GM19452 (cell line): Measurements from ENCODE around the gene MCF2L2.

ENCODE experiments used
- ATAC-seq: cut with Tn5 transposase; IDR thresholded peaks from one replicate; pipeline ENCODE4 v1.9.1; 2021; ENCODE audit not compliant: unreplicated experiment

The MCF2L2 gene

DNA sequence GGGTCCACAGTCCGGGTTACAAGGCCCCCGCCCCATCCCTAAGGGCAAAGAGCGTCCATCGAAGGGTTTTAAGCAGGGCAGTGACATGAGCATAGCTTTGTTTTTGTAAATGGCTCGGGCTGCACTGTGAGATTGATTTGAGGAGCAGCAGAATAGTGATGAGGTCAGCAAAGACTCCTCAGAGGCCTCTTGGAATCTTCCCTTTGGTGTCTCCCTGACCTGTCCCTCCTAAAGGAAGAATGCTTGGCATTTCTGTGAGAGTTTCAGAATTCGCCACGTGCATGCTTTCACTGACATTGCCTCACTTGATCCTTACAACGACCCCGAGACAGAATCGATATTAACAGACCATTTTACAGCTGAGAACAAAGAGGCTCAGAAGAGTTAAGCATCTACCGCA is 286.2 kb downstream of the MCF2L2 start:
- ATAC-seq: no peak

DNA sequence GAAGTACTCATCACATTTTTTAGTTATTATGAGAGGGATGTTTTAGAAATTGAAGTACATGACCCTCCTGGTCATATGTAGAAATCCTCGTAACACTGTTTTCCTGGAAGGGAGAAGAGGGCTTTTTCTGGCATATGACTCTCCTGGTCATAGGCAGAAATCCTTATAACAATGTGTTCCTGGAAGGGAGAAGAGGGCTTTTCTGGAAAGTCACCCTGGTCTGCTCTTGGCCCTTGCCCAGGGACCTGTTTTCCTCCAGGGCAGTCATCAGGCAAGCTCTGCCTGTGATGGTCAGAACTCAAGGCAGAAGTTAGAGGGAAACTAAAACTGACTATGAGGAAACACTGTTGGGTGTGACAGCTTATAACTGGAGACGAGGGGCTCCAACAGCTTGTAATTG is 293.6 kb downstream of the MCF2L2 start:
- no peak for ATAC-seq

DNA sequence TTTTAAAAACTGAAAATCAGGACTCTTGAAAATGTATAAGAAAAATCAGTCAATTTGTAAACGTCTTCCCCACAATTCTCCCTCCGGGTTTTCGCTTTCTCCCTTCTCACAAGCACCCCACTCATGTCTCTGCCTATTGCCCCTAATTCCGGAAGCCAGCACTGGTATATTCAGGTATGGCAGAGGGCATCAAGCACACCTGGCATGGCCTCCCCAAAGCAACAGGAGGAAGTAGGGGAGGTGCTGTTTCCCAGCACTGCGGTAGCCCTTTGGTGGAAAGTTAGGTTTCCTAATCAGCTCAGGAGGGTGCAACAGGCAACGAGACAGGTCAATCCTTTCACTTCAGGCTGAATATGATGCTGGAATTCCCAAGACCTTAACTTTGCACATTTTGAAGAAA is 296.0 kb downstream of the MCF2L2 start:
- no peak for ATAC-seq

DNA sequence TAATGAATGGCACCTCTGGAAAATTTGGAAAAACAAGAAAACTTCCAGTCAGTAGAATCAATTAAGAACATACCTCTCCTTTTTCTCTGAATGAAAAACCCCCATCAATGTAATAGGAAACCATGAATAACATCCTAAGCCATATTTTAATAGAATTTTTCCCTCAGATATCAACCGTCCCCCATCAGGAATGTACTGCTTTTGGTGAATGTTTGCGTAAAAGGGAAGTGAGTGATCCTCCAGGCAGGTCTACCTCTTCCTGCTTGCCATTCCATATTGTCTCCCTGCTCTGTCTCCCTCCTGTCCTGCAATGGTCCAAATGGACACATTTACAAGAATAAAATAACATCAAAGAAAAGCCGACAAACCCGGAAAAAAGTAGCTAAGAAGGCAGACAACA is 296.7 kb downstream of the MCF2L2 start:
- no peak for ATAC-seq

DNA sequence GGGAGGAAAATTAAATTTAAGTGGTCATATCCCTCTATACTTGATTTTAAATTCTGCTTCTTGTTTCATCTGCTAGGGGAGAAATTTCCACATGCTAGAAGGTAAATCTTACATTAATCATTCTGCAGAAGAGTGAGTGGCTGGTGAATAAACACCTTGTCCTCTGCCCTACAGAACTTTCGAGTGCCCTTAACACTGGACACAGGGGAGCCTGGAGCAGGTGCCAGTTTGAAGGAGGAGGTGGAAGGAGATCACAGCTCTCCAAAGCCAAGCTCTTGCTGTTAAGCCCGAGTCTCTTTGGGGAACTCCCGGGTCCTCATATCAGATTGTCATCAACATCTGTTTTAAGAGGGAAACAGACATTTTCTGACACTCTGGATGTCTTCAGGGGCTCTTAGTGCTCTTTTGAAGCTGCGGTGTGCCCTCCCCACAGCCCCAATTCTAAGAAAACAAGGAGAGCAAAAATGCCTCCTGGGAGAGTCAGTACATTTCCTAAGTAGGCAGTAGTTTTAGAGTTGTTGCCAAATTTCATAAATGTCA is 297.2 kb downstream of the MCF2L2 start:
- ATAC-seq: no peak

DNA sequence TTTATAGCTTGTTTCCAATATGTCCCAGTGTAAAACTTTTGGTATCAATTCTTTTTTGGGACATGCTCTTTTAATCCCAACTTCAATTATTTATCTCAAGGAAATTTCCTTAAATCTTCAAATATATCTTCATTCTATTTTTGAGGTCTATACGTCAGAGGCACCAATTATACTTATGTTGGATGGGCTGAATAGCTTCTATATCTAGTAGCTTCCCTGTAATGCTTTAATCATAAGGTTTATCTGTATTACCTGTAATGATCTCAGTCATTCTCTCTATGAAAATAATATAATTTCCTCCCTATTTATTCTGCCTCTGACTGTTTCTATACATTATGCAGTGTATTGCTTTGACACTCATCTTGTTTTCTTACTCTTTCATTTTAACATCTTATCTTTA is 299.2 kb downstream of the MCF2L2 start:
- no peak for ATAC-seq

DNA sequence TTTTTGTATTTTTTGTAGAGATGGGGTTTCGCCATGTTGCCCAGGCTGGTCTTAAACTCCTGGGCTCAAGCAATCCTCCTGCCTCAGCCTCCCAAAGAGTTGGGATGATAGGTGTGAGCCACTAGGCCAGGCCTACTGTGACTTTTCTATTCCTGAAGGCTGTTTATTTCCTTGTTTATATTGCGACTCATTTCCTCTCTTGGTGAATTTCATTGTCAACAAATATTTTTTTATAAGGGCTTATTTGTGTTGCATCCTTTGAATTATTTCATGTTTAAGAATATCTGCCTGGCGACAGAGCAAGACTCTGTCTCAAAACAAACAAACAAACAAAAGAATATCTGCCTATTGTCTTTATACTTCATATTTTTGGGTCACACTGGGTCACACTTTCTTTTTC is 299.7 kb downstream of the MCF2L2 start:
- ATAC-seq: no peak
